ENCODE data around the gene KLK4. TPM values are rescaled to one million over a fixed set of nuclear protein-coding genes. Genes with fewer than 3 reads are reported as not detected.

The KLK4 gene
- total RNA-seq, result not detected

DNA sequence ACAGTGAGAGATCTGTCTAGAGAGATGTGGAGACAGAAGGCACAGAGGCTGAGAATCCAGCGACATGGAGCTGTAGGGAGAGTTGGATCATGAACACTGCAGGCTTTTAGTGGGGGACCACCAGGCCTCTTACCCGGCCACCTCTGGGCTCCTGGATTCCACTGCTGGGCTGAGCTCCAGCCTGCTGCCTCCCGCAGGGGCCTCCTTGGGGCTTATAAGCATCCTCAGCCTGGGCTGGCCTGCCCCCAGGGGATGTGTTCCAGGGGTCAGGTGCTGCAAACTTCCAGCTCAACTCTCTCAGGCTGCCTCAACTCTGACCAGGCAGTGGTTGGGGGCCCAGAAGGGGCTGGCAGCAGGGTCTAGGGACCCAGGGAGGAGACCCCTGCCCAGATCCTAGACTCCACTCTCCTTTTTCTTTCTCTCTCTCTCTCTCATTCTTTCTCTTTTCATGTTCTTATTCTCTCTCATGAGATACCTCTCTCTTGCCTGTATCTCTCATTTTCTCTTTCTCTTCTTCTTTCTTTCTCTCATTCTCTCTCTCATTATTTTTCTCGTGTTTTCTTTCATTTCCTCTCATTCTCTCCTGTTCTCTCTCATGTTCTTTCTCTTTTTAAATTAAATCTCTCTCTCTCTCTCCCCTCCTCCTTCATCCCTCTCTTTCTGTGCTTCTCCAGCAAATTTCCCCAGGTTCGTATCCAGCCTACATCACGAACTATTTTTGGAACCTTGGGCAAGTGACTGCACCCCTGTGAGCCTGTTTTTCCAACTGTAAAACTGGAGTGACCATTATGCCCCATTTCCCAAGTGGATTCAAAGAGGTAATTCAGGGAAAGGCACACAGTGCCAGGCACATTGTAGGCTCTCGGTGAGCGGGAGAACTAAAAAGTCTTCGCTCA lies at the start of gene KLK4:
Gene KLK4 (minus strand): TSS at position 190 of the 896 bp plus-strand sequence. CDS start 657 bp downstream, outside the sequence.
- Histone ChIP-seq H3K27me3 (peaks cover 0 to 96% (median 16%) of the 10 kb centered on the region in 4 donors), H3K36me3 (no peaks in the 10 kb centered on the region), H3K4me3 (no peak within 1 kb of the TSS), H3K9me3 (no peaks in the 10 kb centered on the region), H3K4me1 (peaks cover 0 to 18% (median 10%) of the 10 kb centered on the region in 3 donors), H3K27ac (no peak within 1 kb of the TSS)
- intact Hi-C loops (cut with DNase I), result no loop called here
- TF ChIP-seq, protein P1, sequence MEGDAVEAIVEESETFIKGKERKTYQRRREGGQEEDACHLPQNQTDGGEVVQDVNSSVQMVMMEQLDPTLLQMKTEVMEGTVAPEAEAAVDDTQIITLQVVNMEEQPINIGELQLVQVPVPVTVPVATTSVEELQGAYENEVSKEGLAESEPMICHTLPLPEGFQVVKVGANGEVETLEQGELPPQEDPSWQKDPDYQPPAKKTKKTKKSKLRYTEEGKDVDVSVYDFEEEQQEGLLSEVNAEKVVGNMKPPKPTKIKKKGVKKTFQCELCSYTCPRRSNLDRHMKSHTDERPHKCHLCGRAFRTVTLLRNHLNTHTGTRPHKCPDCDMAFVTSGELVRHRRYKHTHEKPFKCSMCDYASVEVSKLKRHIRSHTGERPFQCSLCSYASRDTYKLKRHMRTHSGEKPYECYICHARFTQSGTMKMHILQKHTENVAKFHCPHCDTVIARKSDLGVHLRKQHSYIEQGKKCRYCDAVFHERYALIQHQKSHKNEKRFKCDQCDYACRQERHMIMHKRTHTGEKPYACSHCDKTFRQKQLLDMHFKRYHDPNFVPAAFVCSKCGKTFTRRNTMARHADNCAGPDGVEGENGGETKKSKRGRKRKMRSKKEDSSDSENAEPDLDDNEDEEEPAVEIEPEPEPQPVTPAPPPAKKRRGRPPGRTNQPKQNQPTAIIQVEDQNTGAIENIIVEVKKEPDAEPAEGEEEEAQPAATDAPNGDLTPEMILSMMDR (IDR thresholded peaks at IDR 0.05), result no peak
- TF ChIP-seq POLR2A (IDR thresholded peaks at IDR 0.05), result no peak
- 47 to 51% methylated on average over 9 of the region's 9 CpGs for WGBS, 2 donors
- DNase-seq, result no peak

- Histone ChIP-seq H3K4me1 (no peaks in the 10 kb centered on the region), H3K27me3 (peaks cover 0 to 30% (median 0%) of the 10 kb centered on the region in 4 donors), H3K36me3 (no peaks in the 10 kb centered on the region), H3K9me3 (no peaks in the 10 kb centered on the region), H3K27ac (no peak overlapping the region), H3K4me3 (no peak overlapping the region)
- WGBS, 2 donors, result 33 to 36% methylated on average over 7 to 9 of the region's 9 CpGs
- DNase-seq, result no peak
- TF ChIP-seq, protein P1 (IDR thresholded peaks at IDR 0.05), result no peak
- no peak for TF ChIP-seq POLR2A (IDR thresholded peaks at IDR 0.05)
- intact Hi-C loops (cut with DNase I), result no loop called here
Observed at GRCh38 chr19:50959731-50960500, 48.7 kb upstream of the KLK4 start.

DNA sequence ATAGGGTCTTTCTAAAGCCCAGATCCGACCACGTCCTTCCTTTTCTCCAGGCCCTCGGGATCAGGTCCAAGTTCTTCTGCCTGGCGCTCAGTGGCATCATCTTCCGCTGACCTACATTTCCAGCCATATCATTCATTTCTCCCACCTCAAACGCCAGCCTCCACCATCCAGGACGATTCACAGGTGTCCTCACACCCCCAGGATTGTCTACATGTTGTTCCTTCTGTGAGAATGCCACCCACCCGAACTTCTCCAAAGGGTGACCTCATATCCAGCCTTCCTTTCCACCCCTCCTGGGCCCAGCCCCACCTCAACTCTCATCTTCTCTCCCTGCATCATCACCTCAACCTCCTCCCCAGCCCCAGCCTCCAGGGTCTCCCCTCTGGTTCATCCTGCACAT lies 46.4 kb upstream of the KLK4 start:
- 72 to 75% methylated on average over 8 of the region's 8 CpGs for whole genome bisulfite sequencing, 2 donors
- peaks cover 0 to 33% (median 0%) of the 10 kb centered on the region in 4 donors for H3K27me3 ChIP-seq

DNA sequence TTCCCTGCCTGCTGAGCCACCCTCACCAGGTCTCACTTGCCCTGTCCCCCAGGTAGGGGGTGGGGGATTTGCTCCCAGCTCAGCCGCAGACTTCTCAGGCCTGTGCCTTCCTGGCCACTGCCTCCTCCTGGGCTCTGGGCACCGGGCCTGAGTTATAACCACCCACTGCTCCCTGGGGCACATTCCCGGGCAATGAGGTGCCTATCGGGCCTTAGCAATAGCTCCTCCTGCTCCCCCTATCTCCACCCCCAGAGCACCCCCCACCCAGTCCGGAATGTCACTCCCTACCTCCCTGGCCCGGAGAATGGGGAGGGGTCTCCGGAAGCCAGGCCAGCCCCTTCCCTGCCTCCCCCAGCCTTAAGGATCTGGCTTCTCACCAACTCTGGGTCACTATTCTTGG lies 41.7 kb upstream of the KLK4 start, which contains the start of gene KLK5:
Gene KLK5 (minus strand): TSS at position 129 of the 400 bp plus-strand sequence. CDS start 381 bp downstream, outside the sequence.
- WGBS, 2 donors, result 9 to 14% methylated on average over 3 to 7 of the region's 7 CpGs
- intact Hi-C loops (cut with DNase I), result no loop called here
- Histone ChIP-seq H3K27ac (peak within 1 kb of the TSS in 3 of 4 donors; percentile 5 to 45 (median 42)), H3K36me3 (no peaks in the 10 kb centered on the region), H3K27me3 (peaks cover 0 to 37% (median 0%) of the 10 kb centered on the region in 4 donors), H3K4me1 (peaks cover 0 to 20% (median 0%) of the 10 kb centered on the region in 3 donors), H3K4me3 (peak within 1 kb of the TSS; percentile 14 to 43 (median 22)), H3K9me3 (no peaks in the 10 kb centered on the region)
- no peak for DNase-seq
- TF ChIP-seq, protein P1 (IDR thresholded peaks at IDR 0.05), result no peak
- TF ChIP-seq POLR2A (IDR thresholded peaks at IDR 0.05), result no peak

More for the DNA sequence above, 46.4 kb upstream of the KLK4 start:
- Histone ChIP-seq H3K27ac (no peak overlapping the region), H3K4me3 (no peak overlapping the region), H3K4me1 (peaks cover 0 to 6% (median 0%) of the 10 kb centered on the region in 3 donors), H3K9me3 (no peaks in the 10 kb centered on the region), H3K36me3 (no peaks in the 10 kb centered on the region)
- intact Hi-C loops (cut with DNase I), result no loop called here
- DNase-seq, result no peak
- no peak for TF ChIP-seq POLR2A (IDR thresholded peaks at IDR 0.05)
- TF ChIP-seq, protein P1 (IDR thresholded peaks at IDR 0.05), result no peak
